Body of pancreas (tissue), 4 donors: Measurements from ENCODE around the gene SRRM3. TPM values are rescaled to one million over a fixed set of nuclear protein-coding genes. Genes with fewer than 3 reads are reported as not detected.
"Not testable (repeated sequence)": the region's sequence is repeated elsewhere in the genome, so short reads cannot be mapped to it uniquely, and the experiment has no call there.

ENCODE experiments used
- ATAC-seq: fragments of 150-250 bp; one replicate; pipeline ENCODE4 v1.9.1; 2016
- DNase-seq, 4 donors: peaks; one replicate each; pipeline ENCODE4 v3.0.0-alpha.2; 2019
- H3K27ac ChIP-seq, 4 donors: fragments of 200-600 bp; sonication (generic); 1 replicate in 3 of 4; 2 replicates in 1 of 4; pipeline versions ENCODE4 v1.5.1 to v1.6.1; 2016 to 2019; ENCODE audit warnings: mild to moderate bottlenecking in 1 of 4, mixed read lengths in 1 of 4, moderate library complexity in 1 of 4
- H3K27me3 ChIP-seq, 2 donors: fragments of 200-600 bp; sonication (generic); one replicate each; pipeline ENCODE4 v1.6.0; 2016; ENCODE audit warnings: mild to moderate bottlenecking in 1 of 2
- H3K36me3 ChIP-seq, 2 donors: fragments of 200-600 bp; sonication (generic); replicated peaks in 1 of 2; 2 replicates each; pipeline ENCODE4 v1.5.1; 2016; ENCODE audit warnings: low read depth in 2 of 2; ENCODE audit not compliant: insufficient read depth in 1 of 2
- H3K4me1 ChIP-seq: fragments of 200-600 bp; sonication (generic); one replicate; pipeline ENCODE4 v1.6.0; 2016
- H3K4me3 ChIP-seq, 2 donors: fragments of 200-600 bp; sonication (generic); 1 replicate in 1 of 2; 2 replicates in 1 of 2; pipeline ENCODE4 v1.5.1; 2016 to 2019
- H3K9me3 ChIP-seq, 3 donors: fragments of 200-600 bp; sonication (generic); 1 replicate in 2 of 3; 2 replicates in 1 of 3; pipeline ENCODE4 v1.5.1; 2016
- POLR2A ChIP-seq, 3 donors: fragments of 450-650 bp; IDR thresholded peaks; one replicate each; pipeline ENCODE4 v1.6.1; 2016; ENCODE audit warnings: antibody characterized with exemption in 3 of 3, mild to moderate bottlenecking in 2 of 3
- WGBS, 2 donors: methylation state at CpG; one replicate each; pipeline ENCODE4 v1.1.5; 2017; 5-methylcytosine and 5-hydroxymethylcytosine counted together
- intact Hi-C: fragments of 100-400 bp; cut with DNase I; formaldehyde crosslinking; loops from one replicate; pipeline ENCODE4 v1.15.1; 2023
- total RNA-seq, 2 donors: library from RNA; depleted of rRNA; stranded (reverse); fragments of >200 nt; gene quantifications; one replicate each; pipeline ENCODE4 v1.1.0, GENCODE V29; 2016
- TF ChIP-seq, protein P1 (sequence below), 7 experiments: fragments of 450-650 bp in 4 of 7; fragments of 200-600 bp in 3 of 7; sonication (generic) in 3 of 7; IDR thresholded peaks; one replicate each; pipeline ENCODE4 v1.5.1; 2016 to 2019; ENCODE audit warnings: antibody characterized with exemption in 7 of 7

The SRRM3 gene
- total RNA-seq, 2 donors from 2014 or later = 3.4 to 13.8 TPM

DNA sequence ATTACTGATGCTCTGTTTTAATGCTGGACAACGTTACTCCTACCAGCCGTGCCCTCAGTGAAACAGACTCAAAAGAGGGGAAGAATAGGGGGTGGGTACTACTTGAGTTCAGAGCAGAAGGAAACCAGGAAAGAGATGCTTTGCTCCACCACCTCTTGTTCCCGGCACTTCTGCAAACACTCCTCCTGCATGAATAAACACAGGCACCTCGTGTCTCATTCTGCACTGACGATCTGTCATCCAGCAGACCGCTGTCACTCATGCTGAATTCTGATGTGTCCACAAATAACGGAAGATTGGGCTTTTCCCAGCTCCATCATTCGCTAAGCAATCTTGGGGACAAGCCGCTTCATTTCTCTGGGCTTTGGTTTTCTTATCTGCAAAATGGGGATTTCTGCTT is 130.4 kb downstream of the SRRM3 start:
- DNase-seq = no peak
- Histone ChIP-seq H3K36me3 (peaks cover 0 to 12% of the 10 kb centered on the region in 2 donors), H3K4me1 (peaks cover 52% of the 10 kb centered on the region), H3K27ac (no peak overlapping the region), H3K9me3 (no peaks in the 10 kb centered on the region), H3K27me3 (no peaks in the 10 kb centered on the region), H3K4me3 (no peak overlapping the region)
- no peak for ATAC-seq
- WGBS, 2 donors = 52 to 55% methylated on average over 9 of the region's 9 CpGs
- no peak for TF ChIP-seq POLR2A (IDR thresholded peaks at IDR 0.05)
- TF ChIP-seq, protein P1, sequence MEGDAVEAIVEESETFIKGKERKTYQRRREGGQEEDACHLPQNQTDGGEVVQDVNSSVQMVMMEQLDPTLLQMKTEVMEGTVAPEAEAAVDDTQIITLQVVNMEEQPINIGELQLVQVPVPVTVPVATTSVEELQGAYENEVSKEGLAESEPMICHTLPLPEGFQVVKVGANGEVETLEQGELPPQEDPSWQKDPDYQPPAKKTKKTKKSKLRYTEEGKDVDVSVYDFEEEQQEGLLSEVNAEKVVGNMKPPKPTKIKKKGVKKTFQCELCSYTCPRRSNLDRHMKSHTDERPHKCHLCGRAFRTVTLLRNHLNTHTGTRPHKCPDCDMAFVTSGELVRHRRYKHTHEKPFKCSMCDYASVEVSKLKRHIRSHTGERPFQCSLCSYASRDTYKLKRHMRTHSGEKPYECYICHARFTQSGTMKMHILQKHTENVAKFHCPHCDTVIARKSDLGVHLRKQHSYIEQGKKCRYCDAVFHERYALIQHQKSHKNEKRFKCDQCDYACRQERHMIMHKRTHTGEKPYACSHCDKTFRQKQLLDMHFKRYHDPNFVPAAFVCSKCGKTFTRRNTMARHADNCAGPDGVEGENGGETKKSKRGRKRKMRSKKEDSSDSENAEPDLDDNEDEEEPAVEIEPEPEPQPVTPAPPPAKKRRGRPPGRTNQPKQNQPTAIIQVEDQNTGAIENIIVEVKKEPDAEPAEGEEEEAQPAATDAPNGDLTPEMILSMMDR (IDR thresholded peaks at IDR 0.05) = no peak
- intact Hi-C loops = no loop called here

- no peaks in the 10 kb centered on the region for H3K9me3 ChIP-seq
- TF ChIP-seq, protein P1 (IDR thresholded peaks at IDR 0.05) = no peak
- TF ChIP-seq POLR2A (IDR thresholded peaks at IDR 0.05) = peak in 1 of 3 donors; percentile 9
- H3K27ac ChIP-seq = peak overlapping the region in 3 of 4 donors; percentile 46 to 69 (median 69)
- H3K36me3 ChIP-seq = peaks cover 0 to 12% of the 10 kb centered on the region in 2 donors
- H3K27me3 ChIP-seq = no peaks in the 10 kb centered on the region
- H3K4me1 ChIP-seq = peaks cover 67% of the 10 kb centered on the region
- intact Hi-C loops = no loop called here
- peak; percentile 50 to 72 (median 52) for DNase-seq
- H3K4me3 ChIP-seq = no peak overlapping the region
- peak; percentile 80 for ATAC-seq
- WGBS, 2 donors = 42 to 51% methylated on average over 14 of the region's 14 CpGs
These were observed 131.9 kb downstream of the SRRM3 start for GRCh38 chr7:76333511-76334101.

- no peak overlapping the region for H3K4me3 ChIP-seq
- intact Hi-C loops = no loop called here
- ATAC-seq = no peak
- peak overlapping the region in 3 of 4 donors; percentile 24 to 69 (median 46) for H3K27ac ChIP-seq
- DNase-seq = no peak
- no peaks in the 10 kb centered on the region for H3K27me3 ChIP-seq
- H3K9me3 ChIP-seq = no peaks in the 10 kb centered on the region
- WGBS, 2 donors = 80% methylated on average over 6 of the region's 6 CpGs
- TF ChIP-seq POLR2A (IDR thresholded peaks at IDR 0.05) = no peak
- TF ChIP-seq, protein P1 (IDR thresholded peaks at IDR 0.05) = no peak
- H3K4me1 ChIP-seq = peaks cover 72% of the 10 kb centered on the region
- peaks cover 0 to 6% of the 10 kb centered on the region in 2 donors for H3K36me3 ChIP-seq
These were observed 132.7 kb downstream of the SRRM3 start for GRCh38 chr7:76334320-76334967.

DNA sequence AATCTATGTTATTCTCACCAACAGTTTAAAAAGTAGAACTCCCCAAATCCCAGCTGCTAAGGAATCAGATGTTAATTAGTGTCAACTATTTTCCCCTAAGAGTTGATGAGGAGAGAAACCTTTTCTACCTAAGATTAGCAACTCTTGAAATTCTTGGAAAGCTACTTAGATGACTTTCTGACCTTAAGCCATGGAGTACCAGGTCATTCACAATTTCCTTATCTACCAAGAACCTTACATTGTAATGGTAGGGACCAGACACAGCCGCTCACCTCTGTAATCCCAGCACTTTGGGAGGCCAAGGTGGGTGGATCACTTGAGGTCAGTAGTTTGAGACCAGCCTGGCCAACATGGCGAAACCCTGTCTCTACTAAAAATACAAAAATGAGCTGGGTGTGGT is 133.7 kb downstream of the SRRM3 start:
- WGBS, 2 donors = 94% methylated on average over 2 of the region's 2 CpGs
- H3K4me3 ChIP-seq, intact Hi-C loops, DNase-seq, H3K27ac ChIP-seq, H3K36me3 ChIP-seq, ATAC-seq, H3K9me3 ChIP-seq, H3K27me3 ChIP-seq: not testable (repeated sequence)
- peaks cover 72% of the 10 kb centered on the region for H3K4me1 ChIP-seq

DNA sequence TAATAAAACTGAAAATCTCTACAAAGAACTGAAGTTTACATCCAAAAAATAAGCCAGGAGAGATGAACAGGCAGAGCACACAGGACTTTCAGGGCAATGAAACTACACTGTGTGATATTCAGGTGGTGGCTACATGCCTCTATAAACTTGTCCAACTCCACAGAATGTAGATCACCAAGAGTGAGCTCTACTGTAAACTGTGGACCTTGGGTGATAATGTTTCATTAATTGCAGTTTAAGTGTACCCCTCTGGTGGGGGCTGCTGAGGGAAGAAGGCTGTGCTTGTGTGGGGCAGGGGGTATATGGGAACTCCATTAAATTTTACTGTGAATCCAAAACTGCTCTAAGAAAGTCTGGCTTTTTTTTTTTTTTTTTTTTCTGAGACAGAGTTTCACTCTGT is 134.4 kb downstream of the SRRM3 start:
- H3K9me3 ChIP-seq = no peaks in the 10 kb centered on the region
- no peak overlapping the region for H3K4me3 ChIP-seq
- no peak overlapping the region for H3K27ac ChIP-seq
- peaks cover 78% of the 10 kb centered on the region for H3K4me1 ChIP-seq
- intact Hi-C loops = no loop called here
- TF ChIP-seq, protein P1 (IDR thresholded peaks at IDR 0.05) = no peak
- TF ChIP-seq POLR2A (IDR thresholded peaks at IDR 0.05) = no peak
- no peaks in the 10 kb centered on the region for H3K36me3 ChIP-seq
- no peak for ATAC-seq
- H3K27me3 ChIP-seq = no peaks in the 10 kb centered on the region
- DNase-seq = no peak

Other genes starting within 250 kb of the SRRM3 start
- 10 to 100 TPM; 22.1 to 35.0 TPM for gene TMEM120A, start 207.3 kb upstream of the SRRM3 start, total RNA-seq
- 10 to 100 TPM; 20.8 to 24.7 TPM for gene STYXL1, start 153.9 kb upstream of the SRRM3 start, total RNA-seq
- 10 to 100 TPM; 56.6 to 67.2 TPM for gene MDH2, start 153.8 kb upstream of the SRRM3 start, total RNA-seq
- gene HSPB1, start 100.8 kb downstream of the SRRM3 start, total RNA-seq = 100 to 1,000 TPM; 367 to 445 TPM
- gene YWHAG, start 157.1 kb downstream of the SRRM3 start, total RNA-seq = 10 to 100 TPM; 24.1 to 60.0 TPM
- 1 to 10 TPM; 3.6 to 7.6 TPM for gene SSC4D, start 207.8 kb downstream of the SRRM3 start, total RNA-seq
- 1 to 10 TPM; 3.3 to 4.4 TPM for gene ZP3, start 223.1 kb downstream of the SRRM3 start, total RNA-seq